HUES64 (cell line): Measurements from ENCODE around the gene EDC3.

ENCODE experiments used
- H3K27ac ChIP-seq: 2 replicates; pipeline ENCODE4 v1.7.0; 2013; ENCODE audit warnings: low read depth, low read length, inconsistent platforms
- H3K27me3 ChIP-seq: 2 replicates; pipeline ENCODE4 v1.6.1; 2013; ENCODE audit warnings: mild to moderate bottlenecking, low read length; ENCODE audit not compliant: insufficient read depth
- H3K36me3 ChIP-seq: 2 replicates; pipeline ENCODE4 v1.6.1; 2013; ENCODE audit warnings: mild to moderate bottlenecking, low read length; ENCODE audit not compliant: insufficient read depth
- H3K4me1 ChIP-seq: 2 replicates; pipeline ENCODE4 v1.6.1; 2013; ENCODE audit warnings: mild to moderate bottlenecking, low read length, moderate library complexity; ENCODE audit not compliant: insufficient read depth
- H3K4me3 ChIP-seq: 2 replicates; pipeline ENCODE4 v1.5.1; 2013; ENCODE audit warnings: mild to moderate bottlenecking, low read length, moderate library complexity
- H3K9ac ChIP-seq: 2 replicates; pipeline ENCODE4 v1.6.1; 2013; ENCODE audit warnings: mild to moderate bottlenecking, low read depth, low read length
- H3K9me3 ChIP-seq: 2 replicates; pipeline ENCODE4 v1.6.1; 2013; ENCODE audit warnings: low read depth, low read length; ENCODE audit not compliant: insufficient read depth
- WGBS: fragments of 150-250, 120-280 bp; methylation state at CpG from one replicate; pipeline ENCODE4 v1.1.7; 2013; ENCODE audit warnings: missing lambda C conversion rate; 5-methylcytosine and 5-hydroxymethylcytosine counted together

Gene EDC3

DNA sequence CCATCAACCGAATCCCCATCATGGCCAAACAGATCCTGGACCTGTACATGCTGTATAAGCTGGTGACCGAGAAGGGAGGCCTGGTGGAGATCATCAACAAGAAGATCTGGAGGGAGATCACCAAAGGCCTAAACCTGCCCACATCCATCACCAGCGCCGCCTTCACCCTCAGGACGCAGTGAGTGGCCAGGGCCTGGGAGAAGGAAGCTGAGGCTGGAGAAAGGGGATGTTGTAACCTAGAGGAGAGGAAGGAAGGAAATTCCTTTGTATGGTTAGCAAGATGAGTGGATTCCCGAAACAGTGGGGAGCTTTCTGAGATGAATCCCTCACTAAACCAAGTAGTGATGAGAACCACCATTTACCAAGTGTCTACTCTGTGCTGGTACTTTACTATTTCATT lies 106.0 kb downstream of the EDC3 start:
- no peak overlapping the region; the same call in 1 of the 2 replicates for H3K27ac ChIP-seq
- 96% methylated on average over 6 of the region's 6 CpGs for WGBS
- no peaks in the 10 kb centered on the region for H3K9me3 ChIP-seq
- no peak overlapping the region; the same call in 1 of the 2 replicates for H3K9ac ChIP-seq
- peaks cover 82% of the 10 kb centered on the region for H3K36me3 ChIP-seq
- H3K4me3 ChIP-seq: no peak overlapping the region
- H3K27me3 ChIP-seq: no peaks in the 10 kb centered on the region
- peaks cover 7% of the 10 kb centered on the region; the same call in 1 of the 2 replicates for H3K4me1 ChIP-seq

DNA sequence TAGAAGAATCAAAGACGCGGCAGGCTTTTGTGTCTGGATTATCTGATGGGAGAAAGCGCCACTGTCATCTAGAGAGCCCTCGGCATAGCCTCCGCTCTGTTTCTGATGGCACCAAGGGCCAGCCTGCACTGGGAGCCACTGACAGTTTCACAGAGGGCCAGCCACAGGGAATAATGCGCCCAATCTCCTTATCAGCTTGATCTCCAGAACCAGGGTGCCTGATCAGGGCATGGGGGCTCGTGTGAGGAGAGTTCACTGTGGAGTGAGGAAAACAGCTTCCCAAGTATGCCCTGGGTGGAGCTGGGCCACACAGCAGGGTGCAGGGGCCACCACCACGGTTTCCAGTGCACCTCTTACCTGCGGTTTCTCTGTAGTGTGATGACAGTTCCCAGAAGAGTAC lies 110.0 kb downstream of the EDC3 start:
- WGBS: 92% methylated on average over 9 of the region's 9 CpGs
- H3K4me1 ChIP-seq: peaks cover 7% of the 10 kb centered on the region; the same call in 1 of the 2 replicates
- H3K9ac ChIP-seq: no peak overlapping the region
- H3K27me3 ChIP-seq: no peaks in the 10 kb centered on the region
- no peak overlapping the region for H3K27ac ChIP-seq
- no peaks in the 10 kb centered on the region for H3K9me3 ChIP-seq
- H3K36me3 ChIP-seq: peaks cover 72% of the 10 kb centered on the region
- no peak overlapping the region for H3K4me3 ChIP-seq

DNA sequence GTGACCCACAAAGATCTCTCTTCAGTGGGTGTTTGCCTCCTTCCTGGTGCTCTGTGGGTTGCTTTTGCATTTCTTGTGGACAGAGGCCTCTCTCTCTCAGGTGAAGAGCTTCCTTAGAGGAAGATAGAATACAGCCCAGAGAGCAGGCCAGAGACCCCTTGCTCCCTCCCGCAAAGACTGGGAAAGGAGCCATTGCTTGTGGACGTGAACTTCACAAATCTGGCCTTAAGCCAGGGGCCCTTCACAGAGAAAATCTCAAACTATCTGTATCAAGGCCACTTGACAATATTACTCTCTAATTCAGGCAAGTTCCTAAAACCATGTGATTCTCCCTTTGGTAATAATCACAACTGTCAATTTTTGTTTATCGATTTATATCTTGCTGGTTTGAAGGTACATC lies 110.6 kb downstream of the EDC3 start:
- H3K36me3 ChIP-seq: peaks cover 71% of the 10 kb centered on the region
- H3K27me3 ChIP-seq: no peaks in the 10 kb centered on the region
- no peaks in the 10 kb centered on the region for H3K9me3 ChIP-seq
- no peak overlapping the region for H3K27ac ChIP-seq
- no peak overlapping the region for H3K4me3 ChIP-seq
- H3K9ac ChIP-seq: no peak overlapping the region
- 90% methylated on average over 2 of the region's 3 CpGs for WGBS
- peaks cover 7% of the 10 kb centered on the region; the same call in 1 of the 2 replicates for H3K4me1 ChIP-seq

DNA sequence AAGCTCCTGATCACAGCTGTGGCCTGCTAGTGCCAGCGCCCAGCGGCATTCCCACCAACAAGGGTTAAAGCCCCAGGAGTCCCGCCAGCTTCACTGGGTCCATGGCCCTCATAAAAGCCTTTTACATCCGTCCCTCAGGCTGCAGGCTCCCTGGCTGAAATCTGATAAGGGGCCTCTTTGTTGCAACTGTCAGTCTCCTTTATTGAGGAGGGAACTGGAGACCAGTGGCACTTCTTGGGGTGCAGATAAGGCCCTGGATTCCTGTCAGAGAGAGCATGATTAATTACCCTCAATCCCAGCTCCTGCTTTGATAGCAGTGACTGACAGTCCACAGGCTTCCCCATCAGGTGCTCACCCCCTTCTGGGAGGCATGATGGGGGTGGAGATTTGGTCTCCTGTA lies 111.0 kb downstream of the EDC3 start:
- peaks cover 7% of the 10 kb centered on the region; the same call in 1 of the 2 replicates for H3K4me1 ChIP-seq
- H3K9ac ChIP-seq: no peak overlapping the region
- H3K36me3 ChIP-seq: peaks cover 69% of the 10 kb centered on the region
- WGBS: 83% methylated on average over 4 of the region's 4 CpGs
- no peak overlapping the region for H3K4me3 ChIP-seq
- no peaks in the 10 kb centered on the region for H3K27me3 ChIP-seq
- H3K27ac ChIP-seq: peak overlapping the region; percentile 43; the same call in 1 of the 2 replicates
- H3K9me3 ChIP-seq: no peaks in the 10 kb centered on the region

DNA sequence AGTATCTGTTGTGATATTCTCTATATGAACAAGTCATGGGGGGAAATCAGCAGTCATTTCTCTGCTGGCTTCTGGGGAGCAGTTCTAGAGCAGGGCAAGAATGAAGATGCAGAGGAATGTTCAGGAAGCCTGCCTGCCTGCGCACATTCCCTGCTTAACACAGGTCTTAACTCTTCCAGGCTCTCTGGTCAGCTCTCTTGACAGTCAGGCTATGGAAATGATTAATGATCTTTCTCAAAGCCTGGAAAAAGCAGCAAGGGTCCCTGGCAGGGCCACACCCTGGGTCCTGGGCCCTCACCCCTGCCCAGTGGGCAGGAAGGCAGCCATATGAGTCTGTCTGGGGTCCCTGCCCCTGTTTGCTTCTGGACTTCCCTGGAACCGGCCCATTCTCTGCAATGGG lies 111.6 kb downstream of the EDC3 start:
- Histone ChIP-seq H3K4me3 (no peak overlapping the region), H3K36me3 (peaks cover 68% of the 10 kb centered on the region), H3K27me3 (no peaks in the 10 kb centered on the region), H3K4me1 (peaks cover 7% of the 10 kb centered on the region; the same call in 1 of the 2 replicates), H3K9me3 (no peaks in the 10 kb centered on the region), H3K27ac (peak overlapping the region; percentile 43; the same call in 1 of the 2 replicates), H3K9ac (no peak overlapping the region)
- 91% methylated on average over 2 of the region's 2 CpGs for WGBS
